Muscle of back (tissue), 11 donors: Measurements from ENCODE around the gene ENPP7. TPM values are rescaled to one million over a fixed set of nuclear protein-coding genes. Genes with fewer than 3 reads are reported as not detected.

Experiments
- DNase-seq, 3 donors: peaks; one replicate each; pipeline versions ENCODE4 v3.0.0 to v3.0.0-alpha.2; 2013
- polyA plus RNA-seq, 10 donors: library from polyadenylated mRNA; unstranded; fragments of 120-200 nt; gene quantifications; one replicate each; pipeline ENCODE4 v1.2.1, GENCODE V29; 2013; ENCODE audit not compliant: insufficient read length in 10 of 10

Gene ENPP7
- polyA plus RNA-seq, 10 donors = 0.15 TPM; not detected in 9

DNA sequence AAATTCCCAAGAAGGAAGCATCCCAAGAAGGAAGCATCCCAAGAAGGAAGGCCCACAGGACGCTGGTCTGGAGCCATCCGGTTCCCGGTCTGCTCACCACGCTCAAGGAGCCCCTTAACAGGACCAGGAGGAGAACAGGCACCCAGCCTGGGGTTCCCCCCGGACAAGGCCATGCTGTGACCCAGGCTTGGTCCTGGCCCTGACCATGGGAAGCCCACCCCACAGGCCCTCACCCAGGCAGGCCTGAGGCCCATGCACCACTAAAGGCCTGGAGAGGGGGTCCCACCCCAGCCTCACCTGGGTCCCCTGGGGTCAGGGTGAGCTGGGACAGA is 340 bp upstream of the ENPP7 start:
- DNase-seq = no peak

DNA sequence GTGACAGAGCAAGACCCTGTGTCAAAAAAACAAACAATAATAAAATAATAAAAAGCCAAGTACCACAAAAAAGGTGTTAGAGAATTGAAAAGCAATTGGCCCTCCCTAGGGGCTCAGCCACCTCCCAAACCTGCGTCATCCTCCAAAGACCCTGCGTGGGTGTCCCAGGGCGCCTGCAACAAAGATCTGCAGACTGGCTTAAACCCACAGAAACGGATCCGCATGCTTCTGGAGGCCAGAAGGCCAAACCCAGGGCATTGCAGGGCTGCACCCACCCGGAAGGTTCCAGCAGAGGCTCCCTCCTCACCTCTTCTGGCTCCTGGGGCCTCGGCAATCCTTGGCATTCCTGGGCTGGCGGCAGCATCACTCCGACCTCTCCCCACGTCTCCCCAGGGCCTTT is 1.5 kb downstream of the ENPP7 start:
- DNase-seq = no peak

DNA sequence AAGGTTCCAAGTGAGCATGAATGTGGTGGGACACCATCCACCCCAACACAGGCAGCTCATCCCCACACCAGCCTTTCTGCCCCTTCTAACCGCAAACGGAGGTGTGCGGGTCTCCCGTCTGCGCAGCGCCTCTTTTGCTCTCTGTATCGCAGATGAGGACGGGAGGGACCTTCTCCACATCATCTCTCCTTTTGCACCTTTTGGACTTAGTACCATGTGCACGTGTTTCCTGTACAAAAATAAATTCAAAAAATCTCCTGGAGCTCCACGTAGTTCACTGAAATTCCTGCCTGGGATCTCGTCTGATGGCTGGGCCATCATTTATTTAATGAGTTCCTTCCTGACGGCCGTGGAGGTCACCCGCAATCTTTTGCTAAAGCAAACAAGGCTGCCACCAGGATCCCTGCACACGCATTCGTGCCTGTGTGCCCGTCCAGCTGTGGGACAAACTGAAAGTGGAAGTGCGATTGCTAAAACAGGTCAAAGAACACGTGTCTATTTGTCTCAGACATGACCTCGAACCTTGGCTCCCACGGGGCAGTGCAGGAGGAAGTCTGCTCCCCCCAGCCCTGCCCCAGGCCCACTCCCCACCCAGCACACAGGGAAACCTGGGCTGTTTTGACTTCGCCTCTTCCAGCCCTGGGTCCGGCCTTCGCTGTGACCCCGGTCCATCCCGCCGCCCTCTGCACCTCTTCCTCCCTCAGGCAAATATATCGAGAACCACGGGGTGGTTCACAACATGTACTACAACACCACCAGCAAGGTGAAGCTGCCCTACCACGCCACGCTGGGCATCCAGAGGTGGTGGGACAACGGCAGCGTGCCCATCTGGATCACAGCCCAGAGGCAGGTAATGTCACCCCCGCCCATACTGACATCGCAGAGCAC is 2.3 kb downstream of the ENPP7 start:
- DNase-seq = peak in 2 of 3 donors; percentile 22 to 43

DNA sequence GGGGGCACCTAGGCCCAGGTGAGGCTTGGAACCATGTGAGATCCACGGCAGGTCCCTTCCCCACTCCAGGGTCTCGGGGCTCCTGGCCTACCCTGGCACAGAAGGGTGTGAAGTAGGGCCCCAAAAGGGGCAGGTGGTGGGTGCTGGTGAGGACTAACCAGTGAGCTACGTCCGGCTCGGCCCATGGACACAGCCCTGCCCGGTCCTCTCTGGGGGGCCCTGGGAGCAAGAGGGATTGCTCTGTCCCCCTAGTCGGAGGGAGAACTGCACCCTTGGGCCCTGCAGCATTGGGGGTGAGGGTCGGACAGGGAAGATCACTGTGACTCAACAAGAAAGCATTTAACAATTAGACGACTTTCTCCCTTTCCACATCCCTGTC is 2.9 kb downstream of the ENPP7 start:
- no peak for DNase-seq

DNA sequence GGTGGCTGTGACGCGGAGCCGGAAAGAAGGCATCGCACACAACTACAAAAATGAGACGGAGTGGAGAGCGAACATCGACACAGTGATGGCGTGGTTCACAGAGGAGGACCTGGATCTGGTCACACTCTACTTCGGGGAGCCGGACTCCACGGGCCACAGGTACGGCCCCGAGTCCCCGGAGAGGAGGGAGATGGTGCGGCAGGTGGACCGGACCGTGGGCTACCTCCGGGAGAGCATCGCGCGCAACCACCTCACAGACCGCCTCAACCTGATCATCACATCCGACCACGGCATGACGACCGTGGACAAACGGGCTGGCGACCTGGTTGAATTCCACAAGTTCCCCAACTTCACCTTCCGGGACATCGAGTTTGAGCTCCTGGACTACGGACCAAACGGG is 4.4 kb downstream of the ENPP7 start:
- no peak for DNase-seq

DNA sequence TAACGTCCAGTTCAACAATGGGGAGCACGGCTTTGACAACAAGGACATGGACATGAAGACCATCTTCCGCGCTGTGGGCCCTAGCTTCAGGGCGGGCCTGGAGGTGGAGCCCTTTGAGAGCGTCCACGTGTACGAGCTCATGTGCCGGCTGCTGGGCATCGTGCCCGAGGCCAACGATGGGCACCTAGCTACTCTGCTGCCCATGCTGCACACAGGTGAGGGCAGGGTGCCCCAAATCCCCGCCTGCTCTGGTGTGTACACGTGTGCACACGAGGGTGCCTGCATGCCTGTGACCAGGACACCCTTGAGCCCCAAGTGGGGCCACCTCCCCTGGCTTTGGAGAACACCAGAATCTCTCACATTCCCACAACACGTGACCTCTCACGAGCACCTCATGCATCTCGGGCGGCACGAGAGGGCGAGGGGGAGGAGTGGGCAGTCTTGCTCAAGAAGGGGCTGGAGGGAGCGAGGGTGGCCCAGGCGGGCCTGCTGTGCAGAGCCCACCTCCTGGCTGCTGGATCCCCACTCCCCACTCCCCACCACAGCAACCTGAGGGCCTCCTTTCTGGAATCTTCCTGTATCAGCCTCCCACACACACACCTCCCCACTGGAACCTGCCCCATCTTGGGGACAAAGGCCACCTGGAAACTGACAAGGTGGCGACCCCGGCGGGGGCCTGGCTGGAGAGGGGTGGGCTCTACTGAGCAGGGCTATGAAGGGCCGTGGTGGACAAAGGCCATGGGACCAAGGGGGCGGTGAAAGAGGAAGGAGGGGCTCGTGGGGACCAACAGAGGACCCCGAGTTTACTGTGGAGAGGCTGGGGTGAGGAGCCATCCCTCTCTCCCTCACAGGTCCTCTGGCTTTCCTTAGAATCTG is 6.5 kb downstream of the ENPP7 start:
- no peak for DNase-seq

DNA sequence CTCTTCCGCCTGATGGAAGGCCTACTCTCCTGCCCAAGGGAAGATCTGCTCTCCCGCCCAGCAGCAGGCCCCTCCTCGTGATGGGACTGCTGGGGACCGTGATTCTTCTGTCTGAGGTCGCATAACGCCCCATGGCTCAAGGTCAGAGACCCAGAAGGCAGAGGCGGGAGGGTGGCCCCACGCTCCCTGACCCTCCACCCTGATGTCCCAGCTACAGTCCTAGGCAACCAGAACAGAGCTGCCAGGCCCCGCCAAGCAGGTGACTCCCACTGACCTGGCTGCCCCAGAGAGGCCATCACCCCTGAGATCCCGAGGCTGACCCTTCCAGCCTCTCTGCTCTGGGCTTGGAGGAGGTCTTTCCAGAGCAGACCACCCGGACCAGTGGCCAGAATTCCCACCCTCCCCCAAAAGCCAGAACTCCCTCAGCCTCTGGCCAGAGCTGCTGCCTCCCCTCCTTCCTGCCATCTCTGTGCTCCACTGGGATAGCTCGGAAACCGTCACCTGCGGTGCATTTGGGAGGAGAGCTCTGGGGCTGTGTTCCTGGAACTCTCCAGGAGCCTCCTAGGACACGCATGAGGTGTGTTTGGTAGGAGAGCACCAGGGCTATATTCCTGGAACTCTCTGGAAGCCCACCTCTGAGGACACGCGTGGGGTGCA is 7.3 kb downstream of the ENPP7 start:
- DNase-seq = no peak

DNA sequence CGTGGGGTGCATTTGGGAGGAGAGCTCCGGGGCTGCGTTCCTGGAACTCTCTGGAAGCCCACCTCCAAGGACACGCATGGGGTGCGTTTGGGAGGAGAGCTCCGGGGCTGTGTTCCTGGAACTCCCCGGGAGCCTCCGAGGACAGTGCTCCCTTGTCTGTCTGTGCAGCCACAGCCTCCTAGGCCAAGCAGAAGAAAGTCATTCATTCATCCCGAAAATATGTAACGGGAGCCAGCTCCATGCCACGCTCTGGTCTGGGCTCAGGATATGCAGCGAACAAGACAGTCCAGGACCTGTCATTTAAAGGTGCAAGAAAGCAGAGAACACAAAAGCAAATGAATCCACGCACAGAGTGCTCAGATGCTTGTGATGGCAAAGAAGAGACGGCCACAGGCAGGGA is 7.9 kb downstream of the ENPP7 start:
- DNase-seq = no peak

DNA sequence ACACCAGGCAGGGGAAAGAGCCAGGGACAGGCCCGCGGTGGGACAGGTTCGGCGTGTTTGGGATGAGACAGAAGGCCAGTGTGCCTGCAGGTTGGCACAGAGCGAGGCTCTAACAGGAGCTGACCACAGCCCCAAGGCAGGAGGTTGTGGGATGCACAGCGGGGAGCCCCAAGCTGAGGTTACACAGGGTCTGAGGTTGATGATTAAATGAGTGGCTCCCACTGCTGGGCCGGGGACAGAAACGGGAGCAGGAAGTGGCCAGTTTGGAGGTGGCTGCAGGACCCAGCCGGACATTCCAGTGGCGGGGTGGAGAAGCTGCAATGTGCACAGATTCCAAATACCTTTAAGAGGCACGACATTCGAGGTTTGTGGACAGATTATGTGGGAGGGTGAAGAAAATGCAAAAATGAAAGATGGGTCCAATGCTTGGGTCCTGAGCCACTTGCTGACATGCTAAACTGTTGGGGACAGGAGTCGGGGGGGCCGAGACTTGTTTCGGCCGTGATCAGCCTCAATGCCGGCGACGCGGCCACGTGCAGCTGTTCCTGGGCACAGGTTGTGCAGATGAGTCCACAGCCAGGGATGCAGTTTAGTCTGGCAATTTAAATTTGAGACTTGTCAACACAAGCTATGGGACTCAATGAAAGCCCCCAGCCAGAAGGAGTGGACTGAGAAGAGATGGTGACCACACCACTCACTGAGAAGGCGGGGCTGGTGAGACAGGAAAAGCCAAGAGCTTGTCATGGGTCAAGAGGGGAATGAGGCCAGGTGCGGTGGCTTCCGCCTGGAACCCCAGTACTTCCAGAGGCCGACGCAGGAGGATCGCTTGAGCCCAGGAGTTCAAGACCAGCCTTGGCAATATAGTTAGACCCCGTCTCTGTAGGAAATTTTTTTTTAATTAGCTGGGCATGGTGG is 8.7 kb downstream of the ENPP7 start:
- DNase-seq = no peak

DNA sequence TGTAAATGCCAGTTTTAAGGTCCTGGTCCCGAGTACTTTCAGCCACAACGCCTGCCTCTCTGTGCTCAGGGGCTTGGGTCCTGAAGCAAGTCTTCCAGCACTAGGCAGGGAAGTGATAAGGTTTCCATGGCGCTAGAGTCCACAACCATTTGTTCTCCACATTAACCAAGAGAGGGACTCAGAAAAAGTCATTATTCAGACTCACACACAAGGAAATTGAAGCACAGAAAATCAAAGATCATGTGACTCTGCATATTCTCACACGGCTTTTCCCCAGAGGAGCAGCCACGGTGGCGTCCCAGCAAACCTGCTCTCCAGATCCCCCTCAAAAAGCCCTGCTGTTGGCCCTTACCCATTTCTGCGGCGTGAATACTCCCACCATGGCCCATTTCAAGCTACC is 9.7 kb downstream of the ENPP7 start:
- no peak for DNase-seq

DNA sequence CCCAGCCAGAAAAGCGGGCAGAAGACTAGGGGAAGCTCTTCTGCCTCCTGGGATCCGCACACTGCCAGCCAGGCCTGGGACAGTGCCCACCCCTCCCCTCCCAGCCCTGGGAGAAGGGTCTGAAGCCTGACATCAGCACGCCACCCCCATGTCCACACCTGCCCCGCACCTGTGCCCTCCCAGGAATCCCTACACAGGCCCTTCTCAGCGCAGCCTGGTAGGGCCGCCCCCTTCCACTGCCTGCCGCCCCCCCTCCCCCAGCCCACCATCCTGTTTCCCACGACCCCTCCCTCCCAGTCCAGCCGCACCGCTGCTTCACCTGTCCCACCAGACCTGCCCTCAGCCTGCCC is 10.6 kb downstream of the ENPP7 start:
- no peak for DNase-seq

DNA sequence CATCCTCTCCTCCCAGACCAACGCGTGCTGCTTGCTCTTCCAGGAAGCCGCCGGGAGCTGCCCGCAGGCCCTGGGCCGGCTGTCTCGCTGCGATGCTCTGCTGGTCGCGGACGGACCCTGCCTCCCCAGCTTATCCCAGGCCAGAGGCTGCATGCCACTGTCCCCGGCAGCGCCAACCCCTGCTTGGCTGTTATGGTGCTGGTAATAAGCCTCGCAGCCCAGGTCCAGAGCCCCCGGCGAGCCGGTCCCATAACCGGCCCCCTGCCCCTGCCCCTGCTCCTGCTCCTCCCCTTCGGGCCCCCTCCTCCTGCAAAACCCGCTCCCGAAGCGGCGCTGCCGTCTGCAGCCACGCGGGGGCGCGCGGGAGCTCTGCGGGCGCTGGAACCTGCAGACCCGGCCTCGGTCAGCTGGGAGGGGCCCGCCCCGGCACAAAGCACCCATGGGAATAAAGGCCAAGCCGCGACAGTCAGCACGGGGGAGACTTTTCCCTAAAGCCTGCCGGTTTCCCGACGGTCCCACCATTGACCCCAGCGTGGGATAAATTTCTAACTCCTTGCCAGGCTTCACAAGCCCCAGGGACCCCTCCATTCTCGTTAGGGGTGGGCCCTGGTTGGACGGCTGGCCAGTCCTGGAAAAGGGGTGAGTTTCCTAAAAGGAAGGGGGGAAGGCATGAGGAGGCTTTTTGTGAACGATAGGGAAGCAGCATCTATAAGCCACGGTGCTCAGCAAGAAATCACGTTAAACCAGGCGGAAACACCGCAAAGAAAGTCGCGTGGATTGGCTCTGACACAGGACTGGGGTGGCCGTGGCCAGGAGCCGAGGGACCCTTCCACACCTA is 11.2 kb downstream of the ENPP7 start:
- peak; percentile 38 to 88 (median 77) for DNase-seq

DNA sequence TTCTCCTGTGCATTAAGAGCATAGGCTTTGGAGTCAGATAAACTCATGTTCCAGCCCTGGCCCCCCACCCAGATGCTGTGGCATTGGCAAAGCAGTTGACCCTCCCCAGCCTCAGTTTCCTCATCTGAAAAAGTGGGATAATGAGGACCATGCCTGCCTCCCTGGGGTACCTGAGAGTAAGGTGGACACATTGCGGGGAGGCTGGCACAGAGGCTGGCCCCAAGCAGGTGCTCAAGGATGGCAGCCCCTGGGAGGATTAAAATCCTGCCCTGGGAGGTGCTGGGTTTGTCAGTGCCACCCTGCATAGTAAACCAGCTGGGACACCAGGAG is 11.8 kb downstream of the ENPP7 start:
- no peak for DNase-seq

DNA sequence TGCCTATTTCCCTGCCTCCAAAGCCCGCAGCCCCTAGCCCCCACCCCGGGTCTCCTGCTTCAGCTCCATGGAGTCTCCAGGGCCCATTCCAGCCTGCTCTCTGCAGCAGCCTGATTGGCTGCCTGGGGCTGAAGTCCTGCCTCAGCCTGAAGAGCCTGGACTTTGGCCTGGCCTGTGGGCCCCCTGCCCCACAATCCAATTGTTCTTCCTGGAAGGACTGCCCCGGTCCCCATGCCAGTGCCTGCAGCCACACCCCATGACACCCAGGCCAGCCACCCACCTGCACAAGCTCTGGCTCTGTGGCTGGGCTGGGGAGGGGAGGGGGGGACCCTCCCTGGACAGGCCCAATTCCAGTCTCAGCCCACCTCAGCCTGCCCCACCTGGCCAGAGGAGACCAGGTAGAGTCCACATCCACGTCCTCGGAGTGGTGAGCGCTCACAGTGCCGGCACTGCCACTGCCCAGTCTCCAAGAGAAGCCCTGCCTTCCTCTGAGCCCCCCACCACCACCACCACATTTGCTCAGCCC is 12.3 kb downstream of the ENPP7 start:
- no peak for DNase-seq

DNA sequence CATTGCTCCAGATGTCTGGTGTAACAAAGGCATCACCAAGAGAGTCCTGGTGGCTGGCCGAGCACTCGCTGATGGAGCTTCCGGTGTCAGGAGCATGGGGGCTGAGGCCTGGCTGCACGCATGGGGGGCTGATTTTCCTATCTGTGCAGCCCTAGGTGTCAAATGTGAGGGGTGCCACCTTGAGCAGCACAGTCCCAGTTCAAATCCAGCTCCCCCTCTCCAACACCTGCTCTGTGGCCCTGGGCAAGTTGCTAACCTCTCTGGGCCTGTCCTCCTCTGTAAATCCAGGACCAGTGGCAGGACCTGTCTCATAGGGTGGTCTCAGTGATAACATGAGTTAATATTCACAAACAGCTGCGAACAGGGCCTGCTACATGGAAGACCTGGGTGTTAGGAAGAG is 12.9 kb downstream of the ENPP7 start:
- DNase-seq = no peak

DNA sequence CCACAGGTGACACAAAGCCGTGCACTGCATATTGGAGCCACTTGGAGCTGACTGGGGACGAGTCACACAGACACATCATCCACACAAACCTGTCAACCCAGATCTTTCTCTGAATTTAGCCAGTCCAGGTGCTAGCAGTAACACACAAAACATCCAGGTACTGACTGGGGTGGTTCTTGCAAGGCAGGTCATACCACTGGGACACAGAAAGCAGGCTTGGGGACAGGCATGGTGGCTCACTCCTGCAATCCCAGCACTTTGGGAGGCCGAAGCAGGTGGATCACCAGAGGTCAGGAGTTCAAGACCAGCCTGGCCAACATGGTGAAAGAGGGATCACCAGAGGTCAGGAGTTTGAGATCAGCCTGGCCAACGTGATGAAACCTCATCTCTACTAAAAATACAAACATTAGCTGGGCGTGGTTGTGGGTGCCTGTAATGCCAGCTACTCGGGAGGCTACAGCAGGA is 14.9 kb downstream of the ENPP7 start:
- DNase-seq = no peak

DNA sequence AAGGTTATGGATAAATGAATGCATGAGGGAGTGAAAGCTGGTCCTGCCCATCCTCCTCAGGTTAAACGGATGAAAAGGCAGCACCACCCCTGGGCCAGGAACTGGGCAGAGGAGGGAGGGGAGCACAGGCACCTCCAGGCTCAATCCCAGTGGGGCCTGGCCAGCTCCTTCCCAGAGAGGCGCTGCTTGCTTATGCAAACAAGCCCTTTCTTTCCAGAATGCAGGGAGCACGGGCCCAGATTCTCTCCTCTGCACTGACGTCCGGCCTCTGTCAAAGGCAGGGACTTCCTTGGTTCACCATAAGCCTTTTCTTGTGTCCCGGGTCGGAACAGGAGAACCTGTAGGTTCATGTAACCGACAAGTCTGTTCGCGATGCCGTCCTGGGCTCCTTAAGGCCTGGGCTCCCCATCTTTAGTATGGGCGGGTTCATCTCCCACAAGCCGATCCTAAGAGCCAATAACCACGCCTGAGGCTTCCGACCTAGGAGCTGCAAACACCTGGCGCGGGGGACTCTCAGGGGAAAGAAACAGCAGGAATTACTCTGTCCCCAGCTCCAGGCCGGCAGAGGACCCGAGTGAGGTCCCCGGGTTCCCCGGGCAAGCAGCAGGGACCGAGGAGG is 16.3 kb downstream of the ENPP7 start:
- peak in 1 of 3 donors; percentile 39 for DNase-seq

DNA sequence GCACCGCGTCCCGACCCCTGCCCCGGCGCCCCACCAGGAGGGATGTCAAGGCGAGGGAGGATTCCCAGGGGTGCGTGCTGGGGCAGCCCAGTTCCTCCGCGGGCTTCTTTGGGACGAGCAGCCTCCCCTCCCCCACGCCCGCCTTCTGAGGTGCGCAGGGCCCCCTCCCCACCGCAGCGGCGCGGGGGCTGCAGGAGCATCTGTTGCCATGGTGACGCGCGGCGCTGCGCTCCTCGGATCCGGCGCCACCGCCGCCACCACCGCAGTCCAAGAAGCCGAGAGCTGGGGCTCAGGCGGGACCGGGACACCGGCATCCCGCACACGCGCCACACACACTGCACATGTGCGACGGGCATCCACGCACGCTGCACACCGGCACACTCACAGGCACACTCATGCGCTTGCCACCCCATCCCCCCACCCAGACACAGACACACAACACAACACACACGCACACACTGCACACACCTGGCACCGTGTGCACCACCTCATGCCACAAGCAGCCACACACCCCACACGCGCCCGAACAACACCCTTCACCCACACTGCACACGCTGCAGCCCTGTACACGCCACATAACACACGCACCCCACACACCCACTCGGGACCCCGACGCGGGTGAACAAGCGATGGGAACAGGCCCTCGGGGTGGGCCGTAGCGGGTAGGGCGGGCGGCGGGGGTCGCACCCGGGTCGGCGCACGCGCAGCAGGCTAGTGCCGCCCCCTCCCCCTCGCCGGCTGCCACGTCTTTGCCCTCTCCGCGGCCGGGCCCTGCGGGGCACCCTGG is 17.0 kb downstream of the ENPP7 start:
- peak in 1 of 3 donors; percentile 25 for DNase-seq
